LHCN-M2 (cell line): ENCODE data around the gene ZNF664. TPM values are rescaled to one million over a fixed set of nuclear protein-coding genes. Genes with fewer than 3 reads are reported as not detected.

Experiments
- DNase-seq: peaks from one replicate; pipeline ENCODE4 v3.0.0-alpha.2; 2012; ENCODE audit warnings: low read depth
- polyA plus RNA-seq: library from polyadenylated mRNA; unstranded; fragments of >200 nt; gene quantifications from one replicate; pipeline ENCODE4 v1.2.1, GENCODE V29; 2012; ENCODE audit warnings: missing spikeins
- total RNA-seq: library from RNA; depleted of rRNA; stranded (reverse); fragments of >200 nt; gene quantifications from 2 replicates; pipeline ENCODE4 v1.2.3, GENCODE V29; 2014; rRNA removed

ZNF664 gene
- 32.5 and 43.2 TPM in 2 replicates for total RNA-seq
- 20.4 TPM for polyA plus RNA-seq

GRCh38 chr12:123972457-123973401 lies at the start of gene ZNF664, which contains the start of gene CCDC92:
ZNF664 (plus strand) TSS chr12:123973215; CDS start chr12:124012145, 38,930 bp downstream.
CCDC92 (minus strand) TSS chr12:123972831; CDS start chr12:123944305, 28,526 bp downstream.
- DNase-seq = peak; percentile 85

- no peak for DNase-seq
Measured at GRCh38 chr12:123923927-123924326, 49.1 kb upstream of the ZNF664 start.

- DNase-seq = no peak
Measured at GRCh38 chr12:123924539-123924938, 48.5 kb upstream of the ZNF664 start.

GRCh38 chr12:123928274-123928865 lies 44.6 kb upstream of the ZNF664 start:
- DNase-seq = no peak

- no peak for DNase-seq
Measured at GRCh38 chr12:123928897-123929296, 44.1 kb upstream of the ZNF664 start.

GRCh38 chr12:123929946-123930583 lies 43.0 kb upstream of the ZNF664 start:
- peak; percentile 31 for DNase-seq

- DNase-seq = no peak
Measured at GRCh38 chr12:123931686-123932321, 41.2 kb upstream of the ZNF664 start.

- DNase-seq = no peak
Measured at GRCh38 chr12:123933214-123933613, 39.8 kb upstream of the ZNF664 start.

- no peak for DNase-seq
Measured at GRCh38 chr12:123934016-123934620, 38.9 kb upstream of the ZNF664 start.

- DNase-seq = peak; percentile 70
Measured at GRCh38 chr12:123934829-123935228, 38.2 kb upstream of the ZNF664 start.

GRCh38 chr12:123935956-123936355 lies 37.1 kb upstream of the ZNF664 start:
- DNase-seq = no peak

- no peak for DNase-seq
Measured at GRCh38 chr12:123936471-123936870, 36.5 kb upstream of the ZNF664 start.

- no peak for DNase-seq
Measured at GRCh38 chr12:123936956-123937706, 35.9 kb upstream of the ZNF664 start.

GRCh38 chr12:123937707-123938591 lies 35.1 kb upstream of the ZNF664 start:
- no peak for DNase-seq

GRCh38 chr12:123938679-123939480 lies 34.1 kb upstream of the ZNF664 start:
- no peak for DNase-seq

GRCh38 chr12:123939716-123940626 lies 33.0 kb upstream of the ZNF664 start:
- DNase-seq = no peak

GRCh38 chr12:123940627-123940966 lies 32.4 kb upstream of the ZNF664 start:
- DNase-seq = no peak

- no peak for DNase-seq
Measured at GRCh38 chr12:123941000-123941399, 32.0 kb upstream of the ZNF664 start.
